Thyroid gland (tissue), 4 donors: ENCODE data around the gene LCE1B.

Source experiments
- CTCF ChIP-seq, 6 experiments: fragments of 200-600 bp in 3 of 6; fragments of 450-650 bp in 3 of 6; sonication (generic) in 3 of 6; IDR thresholded peaks; one replicate each; pipeline ENCODE4 v1.5.1; 2016 to 2019; ENCODE audit warnings: antibody characterized with exemption in 6 of 6, mild to moderate bottlenecking in 2 of 6, inconsistent platforms in 1 of 6, moderate library complexity in 1 of 6
- POLR2A ChIP-seq, 2 donors: fragments of 450-650 bp; IDR thresholded peaks; one replicate each; pipeline ENCODE4 v1.6.1; 2017; ENCODE audit warnings: antibody characterized with exemption in 2 of 2, mild to moderate bottlenecking in 2 of 2, moderate library complexity in 1 of 2

- no peak for TF ChIP-seq CTCF (IDR thresholded peaks at IDR 0.05)
- TF ChIP-seq POLR2A (IDR thresholded peaks at IDR 0.05), result no peak
Observed at GRCh38 chr1:152806576-152806975, 5.2 kb upstream of the LCE1B start, which contains the start of gene LCE1C.
